ENCODE results near the gene CFAP99.

GRCh38 chr4:2469192-2469984 is 50.6 kb downstream of the CFAP99 start:
- TF ChIP-seq CTCF (IDR thresholded peaks at IDR 0.05) (no peak), REST (IDR thresholded peaks at IDR 0.05; ENCODE audit: insufficient read depth in 1 of 2, low read depth in 2 of 2, low read length in 1 of 2) (0 out of 4 replicates have a peak, but pooled peaks of 1 of the 2 experiments have one; percentile 5)

All from Panc1 (cell line).